ENCODE measurements around the gene SMYD3.

Gene SMYD3

GRCh38 chr1:246275036-246275435 lies 232.0 kb downstream of the SMYD3 start:
- no peak for DNase-seq (ENCODE audit: low read depth in 2 of 2)

- DNase-seq (ENCODE audit: low read depth in 2 of 2) = no peak
Observed at GRCh38 chr1:246274186-246274585, 232.9 kb downstream of the SMYD3 start.

- no peak for DNase-seq (ENCODE audit: low read depth in 2 of 2)
Observed at GRCh38 chr1:246271516-246271915, 235.6 kb downstream of the SMYD3 start.

- no peak for DNase-seq (ENCODE audit: low read depth in 2 of 2)
Observed at GRCh38 chr1:246270236-246270635, 236.8 kb downstream of the SMYD3 start.

GRCh38 chr1:246269466-246269865 lies 237.6 kb downstream of the SMYD3 start:
- no peak for DNase-seq (ENCODE audit: low read depth in 2 of 2)

- DNase-seq (ENCODE audit: low read depth in 2 of 2) = no peak
Observed at GRCh38 chr1:246267896-246268295, 239.2 kb downstream of the SMYD3 start.

- no peak for DNase-seq (ENCODE audit: low read depth in 2 of 2)
Observed at GRCh38 chr1:246267426-246267825, 239.7 kb downstream of the SMYD3 start.

GRCh38 chr1:246265481-246265880 lies 241.6 kb downstream of the SMYD3 start:
- no peak for DNase-seq (ENCODE audit: low read depth in 2 of 2)

- no peak for DNase-seq (ENCODE audit: low read depth in 2 of 2)
Observed at GRCh38 chr1:246262281-246262680, 244.8 kb downstream of the SMYD3 start.

GRCh38 chr1:246261639-246262038 lies 245.4 kb downstream of the SMYD3 start:
- no peak for DNase-seq (ENCODE audit: low read depth in 2 of 2)

- DNase-seq (ENCODE audit: low read depth in 2 of 2) = no peak
Observed at GRCh38 chr1:246258250-246258649, 248.8 kb downstream of the SMYD3 start.

- no peak for DNase-seq (ENCODE audit: low read depth in 2 of 2)
Observed at GRCh38 chr1:246255773-246256172, 251.3 kb downstream of the SMYD3 start.

- DNase-seq (ENCODE audit: low read depth in 2 of 2) = no peak
Observed at GRCh38 chr1:246254854-246255253, 252.2 kb downstream of the SMYD3 start.

GRCh38 chr1:246246430-246246829 lies 260.6 kb downstream of the SMYD3 start:
- DNase-seq (ENCODE audit: low read depth in 2 of 2) = no peak

- no peak for DNase-seq (ENCODE audit: low read depth in 2 of 2)
Observed at GRCh38 chr1:246245541-246245940, 261.5 kb downstream of the SMYD3 start.

GRCh38 chr1:246232126-246232525 lies 275.0 kb downstream of the SMYD3 start:
- DNase-seq (ENCODE audit: low read depth in 2 of 2) = no peak

GRCh38 chr1:246226041-246226440 lies 281.0 kb downstream of the SMYD3 start:
- no peak for DNase-seq (ENCODE audit: low read depth in 2 of 2)

- no peak for DNase-seq (ENCODE audit: low read depth in 2 of 2)
Observed at GRCh38 chr1:246221485-246222255, 285.4 kb downstream of the SMYD3 start.

- no peak for DNase-seq (ENCODE audit: low read depth in 2 of 2)
Observed at GRCh38 chr1:246220495-246221065, 286.5 kb downstream of the SMYD3 start.

- DNase-seq (ENCODE audit: low read depth in 2 of 2) = no peak
Observed at GRCh38 chr1:246219508-246220030, 287.5 kb downstream of the SMYD3 start.

- DNase-seq (ENCODE audit: low read depth in 2 of 2) = no peak
Observed at GRCh38 chr1:246218686-246219085, 288.4 kb downstream of the SMYD3 start.

GRCh38 chr1:246216906-246217305 lies 290.2 kb downstream of the SMYD3 start:
- no peak for DNase-seq (ENCODE audit: low read depth in 2 of 2)

GRCh38 chr1:246215510-246215903 lies 291.6 kb downstream of the SMYD3 start:
- no peak for DNase-seq (ENCODE audit: low read depth in 2 of 2)
